GM23338 (cell line): ENCODE results near the gene STX4. TPM values are rescaled to one million over a fixed set of nuclear protein-coding genes. Genes with fewer than 3 reads are reported as not detected.

ENCODE experiments used
- ATAC-seq: fragments of 200-7000 bp; cut with Tn5 transposase; 3 replicates; pipeline ENCODE4 v1.9.1; 2020
- DNase-seq: peaks from one replicate; pipeline ENCODE4 v3.0.0-alpha.2; 2015; ENCODE audit warnings: low spot score
- H2AFZ ChIP-seq: fragments of 200-600 bp; sonication (generic); 2 replicates; pipeline ENCODE4 v1.8.0; 2016; ENCODE audit warnings: antibody characterized with exemption, mild to moderate bottlenecking, moderate library complexity
- H3F3A ChIP-seq: fragments of 200-600 bp; sonication (generic); replicated peaks from 2 replicates; pipeline ENCODE4 v1.8.0; 2017; ENCODE audit warnings: antibody characterized with exemption, mixed run types, low read depth
- H3K27ac ChIP-seq: fragments of 200-600 bp; sonication (generic); 2 replicates; pipeline ENCODE4 v1.6.1; 2016; ENCODE audit warnings: low read depth
- H3K27me3 ChIP-seq: fragments of 200-600 bp; sonication (generic); 2 replicates; pipeline ENCODE4 v1.8.0; 2016; ENCODE audit warnings: mild to moderate bottlenecking, mixed run types, moderate library complexity; ENCODE audit not compliant: insufficient read depth
- H3K36me3 ChIP-seq: fragments of 200-600 bp; sonication (generic); 2 replicates; pipeline ENCODE4 v1.8.0; 2016; ENCODE audit warnings: mild to moderate bottlenecking; ENCODE audit not compliant: insufficient read depth
- H3K4me1 ChIP-seq: fragments of 200-600 bp; sonication (generic); 2 replicates; pipeline ENCODE4 v1.8.0; 2016; ENCODE audit warnings: mild to moderate bottlenecking, moderate library complexity; ENCODE audit not compliant: insufficient read depth
- H3K4me2 ChIP-seq: fragments of 200-600 bp; sonication (generic); 2 replicates; pipeline ENCODE4 v1.7.1; 2017; ENCODE audit warnings: mixed run types
- H3K4me3 ChIP-seq: fragments of 200-600 bp; sonication (generic); 2 replicates; pipeline ENCODE4 v1.6.1; 2016; ENCODE audit warnings: mixed run types
- H3K79me2 ChIP-seq: fragments of 200-600 bp; sonication (generic); replicated peaks from 2 replicates; pipeline ENCODE4 v1.8.0; 2017; ENCODE audit warnings: mild to moderate bottlenecking; ENCODE audit not compliant: insufficient read depth
- H3K9me2 ChIP-seq: fragments of 200-600 bp; sonication (generic); 2 replicates; pipeline ENCODE4 v1.8.0; 2017; ENCODE audit not compliant: insufficient read depth
- H4K20me1 ChIP-seq: fragments of 200-600 bp; sonication (generic); replicated peaks from 2 replicates; pipeline ENCODE4 v1.8.0; 2017; ENCODE audit warnings: mild to moderate bottlenecking; ENCODE audit not compliant: insufficient read depth
- H3K27ac Mint-ChIP-seq: 2 replicates; pipeline ENCODE4 v1.8.0; 2020; ENCODE audit warnings: inconsistent platforms, mild to moderate bottlenecking, moderate library complexity, mixed read lengths
- H3K27me3 Mint-ChIP-seq: 3 replicates; pipeline ENCODE4 v1.8.0; 2022; ENCODE audit warnings: low read depth, mild to moderate bottlenecking, moderate library complexity, mixed read lengths, inconsistent platforms; ENCODE audit not compliant: insufficient read depth, poor library complexity
- H3K36me3 Mint-ChIP-seq: 3 replicates; pipeline ENCODE4 v1.8.0; 2021; ENCODE audit warnings: low read depth, mild to moderate bottlenecking, inconsistent platforms, moderate library complexity, mixed read lengths
- H3K4me1 Mint-ChIP-seq: 3 replicates; pipeline ENCODE4 v1.8.0; 2020; ENCODE audit warnings: mild to moderate bottlenecking, inconsistent platforms, mixed read lengths
- H3K4me3 Mint-ChIP-seq: 3 replicates; pipeline ENCODE4 v1.8.0; 2021; ENCODE audit warnings: moderate library complexity, mild to moderate bottlenecking, inconsistent platforms, mixed read lengths
- H3K9me3 Mint-ChIP-seq: 3 replicates; pipeline ENCODE4 v1.8.0; 2020; ENCODE audit warnings: moderate library complexity, mild to moderate bottlenecking, inconsistent platforms, mixed read lengths
- CREB1 ChIP-seq: fragments of 250-450 bp; sonication (Bioruptor Pico); IDR thresholded peaks from 2 replicates; pipeline ENCODE4 v1.5.0; 2020; ENCODE audit warnings: low read depth, mild to moderate bottlenecking, moderate library complexity
- EZH2phosphoT487 ChIP-seq: fragments of 200-600 bp; sonication (generic); IDR thresholded peaks from one replicate; pipeline ENCODE4 v1.8.1; 2018; ENCODE audit warnings: antibody characterized with exemption; ENCODE audit not compliant: unreplicated experiment
- NANOG ChIP-seq: IDR thresholded peaks from 2 replicates; pipeline ENCODE4 v1.6.1; 2016; ENCODE audit warnings: antibody characterized with exemption, borderline replicate concordance
- POLR2AphosphoS5 ChIP-seq: IDR thresholded peaks from 2 replicates; pipeline ENCODE4 v1.6.1; 2016; ENCODE audit warnings: antibody characterized with exemption, low read depth
- STAT1 ChIP-seq: IDR thresholded peaks from one replicate; pipeline ENCODE4 v1.6.1; 2016; ENCODE audit warnings: antibody characterized with exemption; ENCODE audit not compliant: unreplicated experiment
- ZNF331 ChIP-seq: fragments of 250-450 bp; sonication (Bioruptor Pico); IDR thresholded peaks from 2 replicates; pipeline ENCODE4 v1.5.0; 2020; ENCODE audit warnings: low read depth, mild to moderate bottlenecking, moderate library complexity
- polyA plus RNA-seq: library from polyadenylated mRNA; unstranded; fragments of >200 nt; fragmentation: Nextera tagmentation; extraction: Ambion mirVana; gene quantifications from 2 replicates; pipeline ENCODE4 v1.2.1, GENCODE V29; 2016
- total RNA-seq: library from RNA; depleted of rRNA; stranded (reverse); fragments of >200 nt; shearing (Covaris generic); gene quantifications from 2 replicates; pipeline ENCODE4 v1.2.3, GENCODE V29; 2014
- TF ChIP-seq, protein P1 (sequence below): fragments of 250-450 bp; sonication (Bioruptor Pico); IDR thresholded peaks from 2 replicates; pipeline ENCODE4 v1.5.0; 2020; ENCODE audit warnings: mild to moderate bottlenecking, moderate library complexity
- TF ChIP-seq, protein P2 (sequence below): IDR thresholded peaks from 2 replicates; pipeline ENCODE4 v1.6.1; 2016; ENCODE audit warnings: antibody characterized with exemption
- TF ChIP-seq, protein P3 (sequence below): IDR thresholded peaks from one replicate; pipeline ENCODE4 v1.6.1; 2018; ENCODE audit warnings: antibody characterized with exemption; ENCODE audit not compliant: unreplicated experiment

STX4 gene
- total and polyA plus RNA-seq, 2 experiments from 2014 or later, result 13.0 to 39.3 TPM

DNA sequence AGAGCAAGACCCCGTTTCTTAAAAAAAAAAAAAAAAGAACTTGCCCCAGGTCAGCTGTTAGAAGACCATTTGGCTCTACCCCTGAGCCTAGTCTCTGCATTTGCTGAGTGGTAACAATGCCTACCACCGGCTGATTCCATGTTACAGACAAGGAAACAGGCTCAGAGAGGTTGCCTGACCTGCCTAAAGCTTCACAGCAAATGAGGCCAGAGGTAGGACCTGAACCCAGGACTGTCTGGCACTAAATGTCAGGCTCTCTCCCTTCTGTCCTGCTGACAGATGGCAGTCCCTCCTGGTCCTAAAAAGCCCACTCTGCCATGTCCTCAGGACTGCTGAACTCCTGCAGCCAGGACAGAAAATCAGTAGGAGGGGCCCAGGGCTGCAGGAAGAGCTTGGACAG, 28.7 kb upstream of the STX4 start:
- no peak for ATAC-seq

More for the DNA sequence above, 28.7 kb upstream of the STX4 start:
- Histone ChIP-seq H3F3A (no peaks in the 10 kb centered on the region), H2AFZ (no peak overlapping the region), H3K36me3 (no peaks in the 10 kb centered on the region; the same call in 1 of the 2 replicates), H3K4me3 (no peak overlapping the region), H3K79me2 (peaks cover 14% of the 10 kb centered on the region), H3K4me2 (no peak overlapping the region), H4K20me1 (0 out of 2 replicates have a peak, but pooled peaks cover 5% of the 10 kb centered on the region), H3K4me1 (no peaks in the 10 kb centered on the region; the same call in 1 of the 2 replicates), H3K9me2 (no peaks in the 10 kb centered on the region), H3K27ac (no peak overlapping the region), H3K27me3 (no peaks in the 10 kb centered on the region)
- Mint-ChIP-seq H3K4me3 (no peak overlapping the region), H3K27me3 (peaks cover 15% of the 10 kb centered on the region), H3K9me3 (no peaks in the 10 kb centered on the region; the same call in 2 of the 3 replicates), H3K27ac (no peak overlapping the region), H3K4me1 (peaks cover 11% of the 10 kb centered on the region), H3K36me3 (no peaks in the 10 kb centered on the region; the same call in 2 of the 3 replicates)
- TF ChIP-seq, protein P1, sequence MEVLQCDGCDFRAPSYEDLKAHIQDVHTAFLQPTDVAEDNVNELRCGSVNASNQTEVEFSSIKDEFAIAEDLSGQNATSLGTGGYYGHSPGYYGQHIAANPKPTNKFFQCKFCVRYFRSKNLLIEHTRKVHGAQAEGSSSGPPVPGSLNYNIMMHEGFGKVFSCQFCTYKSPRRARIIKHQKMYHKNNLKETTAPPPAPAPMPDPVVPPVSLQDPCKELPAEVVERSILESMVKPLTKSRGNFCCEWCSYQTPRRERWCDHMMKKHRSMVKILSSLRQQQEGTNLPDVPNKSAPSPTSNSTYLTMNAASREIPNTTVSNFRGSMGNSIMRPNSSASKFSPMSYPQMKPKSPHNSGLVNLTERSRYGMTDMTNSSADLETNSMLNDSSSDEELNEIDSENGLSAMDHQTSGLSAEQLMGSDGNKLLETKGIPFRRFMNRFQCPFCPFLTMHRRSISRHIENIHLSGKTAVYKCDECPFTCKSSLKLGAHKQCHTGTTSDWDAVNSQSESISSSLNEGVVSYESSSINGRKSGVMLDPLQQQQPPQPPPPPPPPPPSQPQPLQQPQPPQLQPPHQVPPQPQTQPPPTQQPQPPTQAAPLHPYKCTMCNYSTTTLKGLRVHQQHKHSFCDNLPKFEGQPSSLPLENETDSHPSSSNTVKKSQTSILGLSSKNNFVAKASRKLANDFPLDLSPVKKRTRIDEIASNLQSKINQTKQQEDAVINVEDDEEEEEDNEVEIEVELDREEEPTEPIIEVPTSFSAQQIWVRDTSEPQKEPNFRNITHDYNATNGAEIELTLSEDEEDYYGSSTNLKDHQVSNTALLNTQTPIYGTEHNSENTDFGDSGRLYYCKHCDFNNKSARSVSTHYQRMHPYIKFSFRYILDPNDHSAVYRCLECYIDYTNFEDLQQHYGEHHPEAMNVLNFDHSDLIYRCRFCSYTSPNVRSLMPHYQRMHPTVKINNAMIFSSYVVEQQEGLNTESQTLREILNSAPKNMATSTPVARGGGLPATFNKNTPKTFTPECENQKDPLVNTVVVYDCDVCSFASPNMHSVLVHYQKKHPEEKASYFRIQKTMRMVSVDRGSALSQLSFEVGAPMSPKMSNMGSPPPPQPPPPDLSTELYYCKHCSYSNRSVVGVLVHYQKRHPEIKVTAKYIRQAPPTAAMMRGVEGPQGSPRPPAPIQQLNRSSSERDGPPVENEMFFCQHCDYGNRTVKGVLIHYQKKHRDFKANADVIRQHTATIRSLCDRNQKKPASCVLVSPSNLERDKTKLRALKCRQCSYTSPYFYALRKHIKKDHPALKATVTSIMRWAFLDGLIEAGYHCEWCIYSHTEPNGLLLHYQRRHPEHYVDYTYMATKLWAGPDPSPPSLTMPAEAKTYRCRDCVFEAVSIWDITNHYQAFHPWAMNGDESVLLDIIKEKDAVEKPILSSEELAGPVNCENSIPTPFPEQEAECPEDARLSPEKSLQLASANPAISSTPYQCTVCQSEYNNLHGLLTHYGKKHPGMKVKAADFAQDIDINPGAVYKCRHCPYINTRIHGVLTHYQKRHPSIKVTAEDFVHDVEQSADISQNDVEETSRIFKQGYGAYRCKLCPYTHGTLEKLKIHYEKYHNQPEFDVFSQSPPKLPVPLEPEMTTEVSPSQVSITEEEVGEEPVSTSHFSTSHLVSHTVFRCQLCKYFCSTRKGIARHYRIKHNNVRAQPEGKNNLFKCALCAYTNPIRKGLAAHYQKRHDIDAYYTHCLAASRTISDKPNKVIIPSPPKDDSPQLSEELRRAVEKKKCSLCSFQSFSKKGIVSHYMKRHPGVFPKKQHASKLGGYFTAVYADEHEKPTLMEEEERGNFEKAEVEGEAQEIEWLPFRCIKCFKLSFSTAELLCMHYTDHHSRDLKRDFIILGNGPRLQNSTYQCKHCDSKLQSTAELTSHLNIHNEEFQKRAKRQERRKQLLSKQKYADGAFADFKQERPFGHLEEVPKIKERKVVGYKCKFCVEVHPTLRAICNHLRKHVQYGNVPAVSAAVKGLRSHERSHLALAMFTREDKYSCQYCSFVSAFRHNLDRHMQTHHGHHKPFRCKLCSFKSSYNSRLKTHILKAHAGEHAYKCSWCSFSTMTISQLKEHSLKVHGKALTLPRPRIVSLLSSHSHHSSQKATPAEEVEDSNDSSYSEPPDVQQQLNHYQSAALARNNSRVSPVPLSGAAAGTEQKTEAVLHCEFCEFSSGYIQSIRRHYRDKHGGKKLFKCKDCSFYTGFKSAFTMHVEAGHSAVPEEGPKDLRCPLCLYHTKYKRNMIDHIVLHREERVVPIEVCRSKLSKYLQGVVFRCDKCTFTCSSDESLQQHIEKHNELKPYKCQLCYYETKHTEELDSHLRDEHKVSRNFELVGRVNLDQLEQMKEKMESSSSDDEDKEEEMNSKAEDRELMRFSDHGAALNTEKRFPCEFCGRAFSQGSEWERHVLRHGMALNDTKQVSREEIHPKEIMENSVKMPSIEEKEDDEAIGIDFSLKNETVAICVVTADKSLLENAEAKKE (CRISPR knock-in tag), result no peak
- no peak for TF ChIP-seq EZH2phosphoT487
- TF ChIP-seq NANOG, result no peak
- TF ChIP-seq POLR2AphosphoS5, result no peak
- TF ChIP-seq CREB1 (CRISPR knock-in tag), result no peak
- no peak for TF ChIP-seq STAT1
- TF ChIP-seq, protein P2, sequence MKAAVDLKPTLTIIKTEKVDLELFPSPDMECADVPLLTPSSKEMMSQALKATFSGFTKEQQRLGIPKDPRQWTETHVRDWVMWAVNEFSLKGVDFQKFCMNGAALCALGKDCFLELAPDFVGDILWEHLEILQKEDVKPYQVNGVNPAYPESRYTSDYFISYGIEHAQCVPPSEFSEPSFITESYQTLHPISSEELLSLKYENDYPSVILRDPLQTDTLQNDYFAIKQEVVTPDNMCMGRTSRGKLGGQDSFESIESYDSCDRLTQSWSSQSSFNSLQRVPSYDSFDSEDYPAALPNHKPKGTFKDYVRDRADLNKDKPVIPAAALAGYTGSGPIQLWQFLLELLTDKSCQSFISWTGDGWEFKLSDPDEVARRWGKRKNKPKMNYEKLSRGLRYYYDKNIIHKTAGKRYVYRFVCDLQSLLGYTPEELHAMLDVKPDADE, result no peak
- TF ChIP-seq, protein P3, sequence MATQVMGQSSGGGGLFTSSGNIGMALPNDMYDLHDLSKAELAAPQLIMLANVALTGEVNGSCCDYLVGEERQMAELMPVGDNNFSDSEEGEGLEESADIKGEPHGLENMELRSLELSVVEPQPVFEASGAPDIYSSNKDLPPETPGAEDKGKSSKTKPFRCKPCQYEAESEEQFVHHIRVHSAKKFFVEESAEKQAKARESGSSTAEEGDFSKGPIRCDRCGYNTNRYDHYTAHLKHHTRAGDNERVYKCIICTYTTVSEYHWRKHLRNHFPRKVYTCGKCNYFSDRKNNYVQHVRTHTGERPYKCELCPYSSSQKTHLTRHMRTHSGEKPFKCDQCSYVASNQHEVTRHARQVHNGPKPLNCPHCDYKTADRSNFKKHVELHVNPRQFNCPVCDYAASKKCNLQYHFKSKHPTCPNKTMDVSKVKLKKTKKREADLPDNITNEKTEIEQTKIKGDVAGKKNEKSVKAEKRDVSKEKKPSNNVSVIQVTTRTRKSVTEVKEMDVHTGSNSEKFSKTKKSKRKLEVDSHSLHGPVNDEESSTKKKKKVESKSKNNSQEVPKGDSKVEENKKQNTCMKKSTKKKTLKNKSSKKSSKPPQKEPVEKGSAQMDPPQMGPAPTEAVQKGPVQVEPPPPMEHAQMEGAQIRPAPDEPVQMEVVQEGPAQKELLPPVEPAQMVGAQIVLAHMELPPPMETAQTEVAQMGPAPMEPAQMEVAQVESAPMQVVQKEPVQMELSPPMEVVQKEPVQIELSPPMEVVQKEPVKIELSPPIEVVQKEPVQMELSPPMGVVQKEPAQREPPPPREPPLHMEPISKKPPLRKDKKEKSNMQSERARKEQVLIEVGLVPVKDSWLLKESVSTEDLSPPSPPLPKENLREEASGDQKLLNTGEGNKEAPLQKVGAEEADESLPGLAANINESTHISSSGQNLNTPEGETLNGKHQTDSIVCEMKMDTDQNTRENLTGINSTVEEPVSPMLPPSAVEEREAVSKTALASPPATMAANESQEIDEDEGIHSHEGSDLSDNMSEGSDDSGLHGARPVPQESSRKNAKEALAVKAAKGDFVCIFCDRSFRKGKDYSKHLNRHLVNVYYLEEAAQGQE, result no peak
- no peak for TF ChIP-seq ZNF331 (CRISPR knock-in tag)
- DNase-seq, result no peak
